Karpas-422 (cell line): ENCODE measurements around the gene EEFSEC. TPM values are rescaled to one million over a fixed set of nuclear protein-coding genes. Genes with fewer than 3 reads are reported as not detected.

ENCODE experiments used
- DNase-seq: peaks from one replicate; pipeline ENCODE4 v3.0.0-alpha.2; 2015
- H2AFZ ChIP-seq: fragments of 200-600 bp; sonication (generic); 2 replicates; pipeline ENCODE4 v1.6.1; 2014; ENCODE audit warnings: antibody characterized with exemption, low read length, mixed read lengths
- H3K27ac ChIP-seq: fragments of 200-600 bp; sonication (generic); 2 replicates; pipeline ENCODE4 v1.5.1; 2014; ENCODE audit warnings: mild to moderate bottlenecking, low read length, moderate library complexity
- H3K27me3 ChIP-seq: fragments of 200-600 bp; sonication (generic); 2 replicates; pipeline ENCODE4 v1.6.1; 2014; ENCODE audit warnings: low read length, mixed read lengths
- H3K36me3 ChIP-seq: fragments of 200-600 bp; sonication (generic); 2 replicates; pipeline ENCODE4 v1.6.1; 2014; ENCODE audit warnings: low read length, mixed read lengths; ENCODE audit not compliant: insufficient read depth
- H3K4me1 ChIP-seq: fragments of 200-600 bp; sonication (generic); 2 replicates; pipeline ENCODE4 v1.6.1; 2014; ENCODE audit warnings: mild to moderate bottlenecking, low read length, mixed read lengths
- H3K4me2 ChIP-seq: fragments of 200-600 bp; sonication (generic); 2 replicates; pipeline ENCODE4 v1.6.1; 2014; ENCODE audit warnings: low read length, low read depth, mild to moderate bottlenecking; ENCODE audit not compliant: poor library complexity, severe bottlenecking
- H3K4me3 ChIP-seq: fragments of 200-600 bp; sonication (generic); 2 replicates; pipeline ENCODE4 v1.5.1; 2014; ENCODE audit warnings: mild to moderate bottlenecking, antibody characterized with exemption, low read length, mixed read lengths
- H3K79me2 ChIP-seq: fragments of 200-600 bp; sonication (generic); 2 replicates; pipeline ENCODE4 v1.6.1; 2014; ENCODE audit warnings: mild to moderate bottlenecking, low read length, mixed read lengths
- H3K9ac ChIP-seq: fragments of 200-600 bp; sonication (generic); 2 replicates; pipeline ENCODE4 v1.6.0; 2014; ENCODE audit warnings: low read length
- H3K9me2 ChIP-seq: fragments of 200-600 bp; sonication (generic), shearing (Covaris generic); replicated peaks from 2 replicates; pipeline ENCODE4 v1.6.0; 2014; ENCODE audit warnings: mild to moderate bottlenecking, low read length, moderate library complexity; ENCODE audit not compliant: insufficient read depth
- H3K9me3 ChIP-seq: fragments of 300-700, 200-600 bp; sonication (generic); 2 replicates; pipeline ENCODE4 v1.6.1; 2014; ENCODE audit warnings: low read length, mixed read lengths
- H4K20me1 ChIP-seq: fragments of 200-600 bp; sonication (generic); 2 replicates; pipeline ENCODE4 v1.6.1; 2014; ENCODE audit warnings: mild to moderate bottlenecking, antibody characterized with exemption, low read length, low read depth; ENCODE audit not compliant: insufficient read depth
- total RNA-seq: library from RNA; depleted of rRNA; stranded (reverse); fragments of >200 nt; shearing (Covaris generic); gene quantifications from 2 replicates; pipeline ENCODE4 v1.2.3, GENCODE V29; 2014; ENCODE audit warnings: low replicate concordance

Gene EEFSEC
- total RNA-seq, 1 experiment from 2014 or later, result 10.1 TPM

DNA sequence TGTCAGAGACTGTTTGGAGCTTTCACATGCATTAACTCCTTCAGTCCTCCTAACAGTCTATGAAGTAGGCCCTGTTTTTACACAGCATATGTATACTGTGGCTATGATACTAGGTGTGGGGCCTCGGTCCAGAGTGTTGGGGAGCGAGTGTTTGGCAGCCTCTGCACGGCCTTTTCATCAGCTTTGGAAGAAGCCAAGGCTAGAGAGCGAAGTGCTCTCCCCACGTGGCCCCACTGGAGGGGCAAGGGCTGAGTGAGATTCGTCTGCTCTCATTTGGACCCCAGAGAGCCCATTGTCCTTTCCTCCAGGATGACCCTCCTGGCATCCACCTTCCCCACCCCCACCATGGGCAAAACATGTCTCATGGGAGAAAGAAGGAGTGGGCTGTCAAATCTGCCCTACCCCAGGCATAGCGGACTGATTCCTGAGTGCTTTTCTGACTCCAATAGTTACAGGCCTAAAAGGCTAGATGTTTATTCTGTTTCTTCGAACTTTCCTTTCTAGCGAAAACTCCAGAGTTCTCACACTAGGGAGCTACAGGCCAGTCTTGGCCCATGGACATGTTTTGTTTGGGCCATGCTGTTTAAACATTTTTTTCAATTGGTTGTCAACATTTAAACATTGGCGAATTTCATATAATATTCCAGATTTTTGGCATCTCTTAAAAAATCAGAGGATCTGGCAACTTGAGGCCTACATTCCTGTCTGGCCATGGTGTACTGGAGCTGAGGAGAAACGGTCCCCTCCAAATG is 76.0 kb downstream of the EEFSEC start:
- Histone ChIP-seq H3K4me2 (no peak overlapping the region), H3K36me3 (no peaks in the 10 kb centered on the region), H3K9ac (no peak overlapping the region), H3K27me3 (no peaks in the 10 kb centered on the region), H3K79me2 (peaks cover 48% of the 10 kb centered on the region), H3K4me1 (no peaks in the 10 kb centered on the region), H3K9me3 (no peaks in the 10 kb centered on the region), H3K27ac (no peak overlapping the region), H3K9me2 (no peaks in the 10 kb centered on the region), H2AFZ (no peak overlapping the region), H3K4me3 (no peak overlapping the region), H4K20me1 (peaks cover 13% of the 10 kb centered on the region; the same call in 1 of the 2 replicates)
- DNase-seq, result no peak

DNA sequence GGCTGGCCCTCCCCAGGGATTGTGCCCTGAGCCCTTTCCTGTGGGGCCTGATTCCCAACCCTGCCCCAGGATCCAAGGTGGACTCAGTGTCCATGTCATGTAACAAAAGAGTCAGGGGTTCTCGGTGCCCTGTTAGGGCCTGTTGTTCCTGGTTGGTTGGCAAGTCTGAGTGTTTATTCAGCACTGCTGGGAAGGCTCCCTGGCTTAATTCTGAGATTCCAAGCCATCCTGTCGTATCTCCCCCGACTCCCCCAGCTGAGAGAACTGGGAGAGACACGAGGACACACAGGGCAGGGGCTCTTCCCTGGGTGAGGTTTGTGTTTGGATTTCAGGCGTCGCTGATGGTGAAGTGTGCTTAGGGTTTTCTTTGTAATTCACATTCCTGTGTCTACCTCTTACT is 78.3 kb downstream of the EEFSEC start:
- no peak overlapping the region for H3K27ac ChIP-seq
- peaks cover 56% of the 10 kb centered on the region for H3K79me2 ChIP-seq
- no peaks in the 10 kb centered on the region for H3K36me3 ChIP-seq
- H3K4me1 ChIP-seq, result no peaks in the 10 kb centered on the region
- H3K4me2 ChIP-seq, result no peak overlapping the region
- H2AFZ ChIP-seq, result no peak overlapping the region
- H3K9me3 ChIP-seq, result no peaks in the 10 kb centered on the region
- H3K27me3 ChIP-seq, result no peaks in the 10 kb centered on the region
- H3K9me2 ChIP-seq, result no peaks in the 10 kb centered on the region
- no peak overlapping the region for H3K9ac ChIP-seq
- H3K4me3 ChIP-seq, result no peak overlapping the region
- H4K20me1 ChIP-seq, result peaks cover 13% of the 10 kb centered on the region; the same call in 1 of the 2 replicates
- no peak for DNase-seq

GRCh38 chr3:128232376-128233178 is 79.3 kb downstream of the EEFSEC start:
- no peaks in the 10 kb centered on the region for H3K36me3 ChIP-seq
- H2AFZ ChIP-seq, result no peak overlapping the region
- H3K4me3 ChIP-seq, result no peak overlapping the region
- no peaks in the 10 kb centered on the region for H3K4me1 ChIP-seq
- no peak for DNase-seq
- no peak overlapping the region for H3K9ac ChIP-seq
- no peaks in the 10 kb centered on the region for H3K9me3 ChIP-seq
- H3K4me2 ChIP-seq, result no peak overlapping the region
- peaks cover 56% of the 10 kb centered on the region for H3K79me2 ChIP-seq
- H4K20me1 ChIP-seq, result peaks cover 8% of the 10 kb centered on the region; the same call in 1 of the 2 replicates
- H3K27ac ChIP-seq, result no peak overlapping the region
- no peaks in the 10 kb centered on the region for H3K27me3 ChIP-seq
- H3K9me2 ChIP-seq, result no peaks in the 10 kb centered on the region

DNA sequence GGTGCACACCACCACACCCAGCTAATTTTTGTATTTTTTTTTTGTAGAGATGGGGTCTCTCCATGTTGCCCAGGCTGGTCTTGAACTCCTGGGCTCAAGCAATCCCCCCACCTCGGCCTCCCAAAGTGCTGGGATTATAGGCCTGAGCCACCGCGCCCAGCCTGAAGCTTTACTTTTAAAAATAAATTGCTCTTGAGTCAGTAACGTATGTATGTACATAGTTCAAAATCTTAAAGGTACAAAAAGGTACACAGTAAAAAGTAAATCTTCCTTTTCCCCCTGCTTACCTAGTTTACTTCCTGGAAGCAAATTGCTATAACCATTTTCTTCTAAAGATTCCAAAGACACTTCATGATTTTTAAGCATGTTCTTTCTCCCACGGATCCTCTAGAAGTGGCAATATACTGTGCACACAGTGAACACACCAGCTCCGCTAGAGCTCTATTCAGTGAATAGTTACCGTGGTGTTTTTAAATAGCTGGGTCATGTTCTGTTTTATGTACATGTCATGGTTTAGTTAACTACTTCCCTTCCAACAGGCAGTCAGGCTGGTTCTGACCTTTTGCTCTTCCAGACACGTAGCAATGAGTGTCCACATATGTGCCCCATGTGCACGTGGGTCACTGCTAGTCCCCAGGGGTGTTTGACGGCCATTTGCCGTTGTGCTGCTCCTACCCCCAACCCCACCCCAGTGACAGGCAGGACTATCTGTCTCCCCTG is 82.1 kb downstream of the EEFSEC start:
- no peak for DNase-seq
- no peaks in the 10 kb centered on the region for H3K36me3 ChIP-seq
- no peak overlapping the region for H3K27ac ChIP-seq
- H3K4me2 ChIP-seq, result no peak overlapping the region
- H3K27me3 ChIP-seq, result no peaks in the 10 kb centered on the region
- no peak overlapping the region for H2AFZ ChIP-seq
- H3K4me3 ChIP-seq, result no peak overlapping the region
- no peaks in the 10 kb centered on the region for H3K4me1 ChIP-seq
- no peaks in the 10 kb centered on the region for H3K9me3 ChIP-seq
- H3K9me2 ChIP-seq, result no peaks in the 10 kb centered on the region
- H4K20me1 ChIP-seq, result no peaks in the 10 kb centered on the region; the same call in 1 of the 2 replicates
- H3K79me2 ChIP-seq, result peaks cover 64% of the 10 kb centered on the region
- no peak overlapping the region for H3K9ac ChIP-seq

DNA sequence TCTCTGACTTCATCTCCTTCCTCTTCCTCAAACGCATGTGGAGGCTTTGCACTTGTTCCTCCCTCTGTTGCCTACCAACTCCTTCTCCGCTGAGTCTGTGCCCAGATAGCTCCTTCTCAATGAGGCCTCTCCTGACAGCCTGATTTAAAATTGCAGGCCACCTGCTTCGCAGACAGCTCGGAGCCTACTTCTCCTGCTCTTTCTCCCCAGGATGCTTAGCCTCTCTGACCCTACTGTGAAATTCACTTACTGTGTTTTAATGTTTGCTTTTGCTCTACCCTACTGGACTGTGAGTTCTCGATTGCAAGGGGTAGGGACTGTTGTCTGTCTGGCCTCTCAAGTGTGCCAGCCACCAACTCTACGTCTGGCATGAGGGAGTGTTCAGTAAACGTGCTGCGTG is 83.4 kb downstream of the EEFSEC start:
- DNase-seq, result no peak
- H4K20me1 ChIP-seq, result no peaks in the 10 kb centered on the region; the same call in 1 of the 2 replicates
- H3K27ac ChIP-seq, result no peak overlapping the region
- H2AFZ ChIP-seq, result no peak overlapping the region
- H3K79me2 ChIP-seq, result peaks cover 66% of the 10 kb centered on the region
- H3K4me1 ChIP-seq, result no peaks in the 10 kb centered on the region
- H3K9me2 ChIP-seq, result no peaks in the 10 kb centered on the region
- no peaks in the 10 kb centered on the region for H3K36me3 ChIP-seq
- H3K27me3 ChIP-seq, result no peaks in the 10 kb centered on the region
- H3K9ac ChIP-seq, result no peak overlapping the region
- H3K9me3 ChIP-seq, result no peaks in the 10 kb centered on the region
- H3K4me2 ChIP-seq, result no peak overlapping the region
- no peak overlapping the region for H3K4me3 ChIP-seq

DNA sequence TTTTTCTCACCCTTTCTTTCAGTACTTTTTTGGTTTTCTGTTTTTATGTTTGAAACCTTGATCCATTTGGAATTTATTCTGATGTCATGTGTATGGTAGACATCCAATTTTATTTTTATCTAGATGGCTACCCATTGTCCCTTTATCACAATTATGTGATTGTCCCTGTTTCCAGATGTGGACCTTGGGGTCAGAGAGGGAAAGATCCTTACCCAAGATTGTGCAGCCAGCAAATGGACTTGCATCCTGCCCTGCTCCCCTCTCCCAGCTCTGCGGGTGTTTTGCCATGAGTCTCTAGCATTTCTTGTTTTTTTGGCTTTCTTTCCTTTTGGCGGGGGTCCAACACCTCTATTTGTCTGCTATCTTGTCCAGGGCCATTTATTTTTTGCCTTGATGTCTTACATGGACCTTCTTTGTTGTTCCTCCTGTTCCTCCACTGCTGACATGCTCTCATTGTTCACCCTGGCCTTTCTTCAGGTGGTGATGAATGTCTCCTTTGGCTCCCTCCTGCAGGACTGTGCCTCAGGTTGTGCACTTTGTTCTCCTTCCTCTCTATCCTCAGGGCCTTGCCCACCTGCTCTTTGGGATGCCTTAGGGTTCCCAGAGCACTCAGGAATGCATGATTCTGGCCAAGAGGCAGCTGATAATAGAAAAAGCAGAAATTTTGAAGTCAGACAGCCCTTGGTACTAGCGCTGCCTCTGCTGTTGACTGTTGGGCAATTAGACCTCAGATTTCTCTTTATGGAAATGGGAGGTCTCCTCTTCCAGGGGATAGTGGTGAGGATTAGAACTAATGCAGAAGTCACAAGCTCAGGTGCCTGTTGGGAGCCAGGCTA is 84.3 kb downstream of the EEFSEC start:
- Histone ChIP-seq H3K27ac (no peak overlapping the region), H3K9me3 (no peaks in the 10 kb centered on the region), H3K36me3 (no peaks in the 10 kb centered on the region), H3K27me3 (no peaks in the 10 kb centered on the region), H3K4me1 (no peaks in the 10 kb centered on the region), H4K20me1 (no peaks in the 10 kb centered on the region; the same call in 1 of the 2 replicates), H3K79me2 (peaks cover 64% of the 10 kb centered on the region), H3K9me2 (no peaks in the 10 kb centered on the region), H2AFZ (no peak overlapping the region), H3K9ac (no peak overlapping the region), H3K4me3 (no peak overlapping the region), H3K4me2 (no peak overlapping the region)
- DNase-seq, result no peak

GRCh38 chr3:128238184-128238489 is 84.9 kb downstream of the EEFSEC start:
- H3K79me2 ChIP-seq, result peaks cover 64% of the 10 kb centered on the region
- H3K9ac ChIP-seq, result no peak overlapping the region
- no peak overlapping the region for H3K4me2 ChIP-seq
- H3K9me3 ChIP-seq, result no peaks in the 10 kb centered on the region
- DNase-seq, result no peak
- no peaks in the 10 kb centered on the region for H3K9me2 ChIP-seq
- H3K4me1 ChIP-seq, result no peaks in the 10 kb centered on the region
- no peaks in the 10 kb centered on the region; the same call in 1 of the 2 replicates for H4K20me1 ChIP-seq
- H3K4me3 ChIP-seq, result no peak overlapping the region
- H3K27me3 ChIP-seq, result no peaks in the 10 kb centered on the region
- H3K27ac ChIP-seq, result no peak overlapping the region
- H3K36me3 ChIP-seq, result no peaks in the 10 kb centered on the region
- H2AFZ ChIP-seq, result no peak overlapping the region
